Measurements from ENCODE around the gene AGPAT1. TPM values are rescaled to one million over a fixed set of nuclear protein-coding genes. Genes with fewer than 3 reads are reported as not detected.

AGPAT1 gene
- total and polyA plus RNA-seq, 2 of the 8 experiments (the other 6 are each of a cell fraction or from before 2014, with no cell fraction given): 96.0 to 222 TPM

GRCh38 chr6:32137454-32137853, 38.4 kb downstream of the AGPAT1 start:
- no peak overlapping the region for H3K18ac ChIP-seq (ENCODE audit: extremely low read depth, low read length)
- H3K9ac ChIP-seq (replicated peaks in 1 of 4; ENCODE audit: extremely low read depth in 1 of 4, low read depth in 3 of 4, low read length in 3 of 4): no peak overlapping the region
- H2BK120ac ChIP-seq (replicated peaks; ENCODE audit: low read depth, low read length): no peak overlapping the region
- CTCF ChIA-PET (ENCODE audit: partially characterized antibody): interaction anchor here (1.0 to 1.4 kb wide), 2 partner anchors 18 to 29 kb away, joined by 4 to 5 read pairs; no protein-coding TSS in a partner anchor
- no peak overlapping the region for H3K23ac ChIP-seq (ENCODE audit: insufficient read length)
- H3K23me2 ChIP-seq (ENCODE audit: low read depth, low read length): no peaks in the 10 kb centered on the region
- no peak overlapping the region for H2BK15ac ChIP-seq (ENCODE audit: low read length)
- H3K4me2 ChIP-seq (ENCODE audit: insufficient read depth in 1 of 2, low read depth in 2 of 2, low read length in 2 of 2): no peak overlapping the region
- H4K5ac ChIP-seq (ENCODE audit: insufficient read length, low read depth, low read length): no peak overlapping the region
- H2AK5ac ChIP-seq (ENCODE audit: low read depth, low read length): no peak overlapping the region
- no peak overlapping the region for H3K27ac ChIP-seq (ENCODE audit: low read depth, low read length)
- no peak overlapping the region for H3K14ac ChIP-seq (ENCODE audit: insufficient read length)
- H3K4me1 ChIP-seq (replicated peaks in 1 of 4; ENCODE audit: control insufficient read depth in 3 of 4, insufficient read depth in 4 of 4, low read length in 3 of 4): no peaks in the 10 kb centered on the region
- no peak overlapping the region for H2BK20ac ChIP-seq (ENCODE audit: low read length)
- no peaks in the 10 kb centered on the region for H3K9me3 ChIP-seq (ENCODE audit: insufficient read depth in 2 of 2, low read depth in 1 of 2, low read length in 1 of 2)
- H3K56ac ChIP-seq (replicated peaks; ENCODE audit: insufficient read length, low read depth, low read length): no peak overlapping the region
- no peaks in the 10 kb centered on the region for H3K79me1 ChIP-seq (ENCODE audit: low read depth, low read length)
- no peaks in the 10 kb centered on the region for H3K36me3 ChIP-seq (ENCODE audit: control insufficient read depth in 2 of 4, insufficient read depth in 4 of 4, low read length in 3 of 4)
- H2AFZ ChIP-seq (ENCODE audit: low read length): no peak overlapping the region
- DNase-seq (ENCODE audit: low read depth in 1 of 2, low spot score in 2 of 2) (no peak), FAIRE-seq (no peak)
- H3K27me3 ChIP-seq (replicated peaks in 1 of 4; ENCODE audit: control insufficient read depth in 3 of 4, extremely low read depth in 1 of 4, insufficient read depth in 3 of 4, low read length in 3 of 4): no peaks in the 10 kb centered on the region
- H3K4me3 ChIP-seq (ENCODE audit: extremely low read depth in 1 of 4, insufficient read depth in 2 of 4, low read depth in 3 of 4, low read length in 4 of 4): no peak overlapping the region
- H3K79me2 ChIP-seq (ENCODE audit: control insufficient read depth in 1 of 2, insufficient read depth in 2 of 2, low read length in 2 of 2): no peaks in the 10 kb centered on the region
- no peak overlapping the region for H2BK12ac ChIP-seq (ENCODE audit: low read depth, low read length)
- H4K20me1 ChIP-seq (replicated peaks in 1 of 2; ENCODE audit: control insufficient read depth in 1 of 2, insufficient read depth in 2 of 2, low read length in 2 of 2): no peaks in the 10 kb centered on the region
- H4K8ac ChIP-seq (ENCODE audit: extremely low read depth, insufficient read depth, low read length): no peak overlapping the region
- POLR2A ChIA-PET (ENCODE audit: partially characterized antibody): interaction anchor here (1.8 kb wide), 1 partner anchor 9 kb away, joined by 6 read pairs; no protein-coding TSS in a partner anchor
- H2BK5ac ChIP-seq (ENCODE audit: low read depth, low read length): no peak overlapping the region
- H3K4ac ChIP-seq (replicated peaks; ENCODE audit: insufficient read length, low read depth, low read length): no peak overlapping the region
- no peak overlapping the region for H4K91ac ChIP-seq (replicated peaks; ENCODE audit: insufficient read length, low read length)
- TF ChIP-seq GABPA (IDR thresholded peaks at IDR 0.05; ENCODE audit: borderline replicate concordance, insufficient read depth, low read length) (no peak), CTCF (IDR thresholded peaks at IDR 0.05; ENCODE audit: control extremely low read depth in 1 of 3, insufficient read depth in 1 of 3, low read depth in 1 of 3, low read length in 3 of 3) (no peak), HDAC6 (IDR thresholded peaks at IDR 0.05; ENCODE audit: low read depth, low read length) (no peak), BACH1 (IDR thresholded peaks at IDR 0.05; ENCODE audit: low read length) (no peak), SP1 (IDR thresholded peaks at IDR 0.05; ENCODE audit: low read depth, low read length) (no peak), EZH2 (IDR thresholded peaks at IDR 0.05; ENCODE audit: low read depth, low read length, severe bottlenecking) (no peak), NRF1 (IDR thresholded peaks at IDR 0.05; ENCODE audit: low read depth, low read length) (no peak), TAF7 (optimal IDR thresholded peaks at IDR 0.05; ENCODE audit: borderline replicate concordance, low read depth, low read length) (no peak), CTBP2 (IDR thresholded peaks at IDR 0.05; ENCODE audit: borderline replicate concordance, insufficient read depth, insufficient read length, low read length) (no peak), YY1 (IDR thresholded peaks at IDR 0.05; ENCODE audit: low read depth, low read length) (no peak), TBP (IDR thresholded peaks at IDR 0.05; ENCODE audit: low read depth, low read length) (no peak), CREB1 (IDR thresholded peaks at IDR 0.05) (no peak), PHF8 (conservative IDR thresholded peaks at IDR 0.05; ENCODE audit: low read depth, low read length) (no peak)
